Keratinocyte (primary cell): ENCODE results near the gene CDK8.

Source experiments
- CTCF ChIP-seq, 3 experiments: IDR thresholded peaks in 1 of 3; conservative IDR thresholded peaks in 1 of 3; optimal IDR thresholded peaks in 1 of 3; 2 replicates in 2 of 3; 3 replicates in 1 of 3; pipeline versions ENCODE3 to v1.5.1; 2011; ENCODE audit warnings: low read length in 3 of 3, mild to moderate bottlenecking in 3 of 3, moderate library complexity in 2 of 3, control low read depth in 1 of 3, inconsistent platforms in 1 of 3; ENCODE audit not compliant: insufficient read depth in 2 of 3; ENCODE audit errors: extremely low read depth in 1 of 3
- EZH2 ChIP-seq: IDR thresholded peaks from one replicate; pipeline ENCODE4 v1.6.1; 2012; ENCODE audit warnings: inconsistent platforms, mild to moderate bottlenecking, low read length, moderate library complexity

- TF ChIP-seq CTCF (optimal IDR thresholded peaks at IDR 0.05 in 1 of 3, IDR thresholded peaks at IDR 0.05 in 1 of 3, conservative IDR thresholded peaks at IDR 0.05 in 1 of 3; ENCODE audit: extremely low read depth in 1 of 3, insufficient read depth in 2 of 3, low read length in 3 of 3) (no peak), EZH2 (no peak)
Observed at GRCh38 chr13:26422036-26422435, 168.1 kb downstream of the CDK8 start.
